Upper lobe of left lung (tissue), 6 donors: Measurements from ENCODE around the gene PTPRZ1. TPM values are rescaled to one million over a fixed set of nuclear protein-coding genes. Genes with fewer than 3 reads are reported as not detected.

Source experiments
- ATAC-seq, 2 donors: fragments of 200-7000 bp; cut with Tn5 transposase; one replicate each; pipeline ENCODE4 v1.9.1; 2022; ENCODE audit warnings: mild to moderate bottlenecking in 2 of 2, moderate library complexity in 2 of 2; ENCODE audit not compliant: low FRiP score in 2 of 2
- DNase-seq, 2 donors: peaks; one replicate each; pipeline ENCODE4 v3.0.0-alpha.2; 2019 to 2020
- H3K27ac ChIP-seq, 4 donors: fragments of 200-600 bp; sonication (generic); one replicate each; pipeline ENCODE4 v1.5.1; 2016 to 2019
- H3K27me3 ChIP-seq, 4 donors: fragments of 200-600 bp; sonication (generic); one replicate each; pipeline ENCODE4 v1.5.1; 2017 to 2019
- H3K36me3 ChIP-seq, 4 donors: fragments of 200-600 bp; sonication (generic); one replicate each; pipeline ENCODE4 v1.5.1; 2016 to 2019
- H3K4me1 ChIP-seq, 4 donors: fragments of 200-600 bp; sonication (generic); one replicate each; pipeline ENCODE4 v1.5.1; 2018 to 2019
- H3K4me3 ChIP-seq, 4 donors: fragments of 200-600 bp; sonication (generic); one replicate each; pipeline ENCODE4 v1.5.1; 2017 to 2019; ENCODE audit warnings: mild to moderate bottlenecking in 2 of 4, moderate library complexity in 1 of 4
- H3K9me3 ChIP-seq, 4 donors: fragments of 200-600 bp; sonication (generic); one replicate each; pipeline ENCODE4 v1.5.1; 2018 to 2019
- CTCF ChIP-seq, 6 experiments: fragments of 450-650 bp in 4 of 6; fragments of 200-600 bp in 2 of 6; sonication (generic) in 2 of 6; IDR thresholded peaks; one replicate each; pipeline ENCODE4 v1.5.1; 2016 to 2019; ENCODE audit warnings: antibody characterized with exemption in 6 of 6
- EP300 ChIP-seq, 4 donors: sonication (generic); formaldehyde crosslinking; IDR thresholded peaks; one replicate each; pipeline ENCODE4 v1.5.1; 2017; ENCODE audit warnings: antibody characterized with exemption in 4 of 4, control low read depth in 2 of 4
- POLR2A ChIP-seq, 4 donors: fragments of 450-650 bp; IDR thresholded peaks; one replicate each; pipeline ENCODE4 v1.5.1; 2016 to 2017; ENCODE audit warnings: antibody characterized with exemption in 4 of 4, mild to moderate bottlenecking in 2 of 4
- POLR2AphosphoS5 ChIP-seq, 2 donors: sonication (generic); formaldehyde crosslinking; IDR thresholded peaks; one replicate each; pipeline ENCODE4 v1.5.1; 2017; ENCODE audit warnings: antibody characterized with exemption in 2 of 2
- WGBS, 2 donors: methylation state at CpG; one replicate each; pipeline ENCODE4 v1.1.5; 2017 to 2018; 5-methylcytosine and 5-hydroxymethylcytosine counted together
- total RNA-seq, 6 donors: library from RNA; depleted of rRNA in 4 of 6; stranded (reverse); fragments of >200 nt in 4 of 6; gene quantifications; one replicate each; pipeline versions ENCODE4 v1.1.0 to v1.2.1, GENCODE V29; 2016 to 2021
- donor health status: DM: no; HTN: no; CAD: no; lungs with moderate emphysema.
- donor health status: DM: no; HTN: yes; CAD: no; lungs with severe emphysema.

PTPRZ1 gene
- total RNA-seq, 6 donors from 2014 or later = 0.57 to 7.2 (median 1.2) TPM

- TF ChIP-seq CTCF (IDR thresholded peaks at IDR 0.05) = no peak
- no peak for TF ChIP-seq POLR2A (IDR thresholded peaks at IDR 0.05)
- TF ChIP-seq POLR2AphosphoS5 (IDR thresholded peaks at IDR 0.05) = no peak
- TF ChIP-seq EP300 (IDR thresholded peaks at IDR 0.05) = no peak
- Histone ChIP-seq H3K4me1 (peaks cover 0 to 22% (median 3%) of the 10 kb centered on the region in 4 donors), H3K36me3 (no peaks in the 10 kb centered on the region), H3K4me3 (no peak overlapping the region), H3K9me3 (no peaks in the 10 kb centered on the region), H3K27ac (no peak overlapping the region), H3K27me3 (peaks cover 0 to 6% (median 0%) of the 10 kb centered on the region in 4 donors)
- ATAC-seq = no peak
- DNase-seq = no peak
Measured at GRCh38 chr7:121871188-121871587, 1.8 kb upstream of the PTPRZ1 start.

- Histone ChIP-seq H3K4me3 (peak overlapping the region; percentile 21 to 54 (median 46)), H3K27me3 (peaks cover 0 to 6% (median 0%) of the 10 kb centered on the region in 4 donors), H3K27ac (no peak overlapping the region), H3K4me1 (peaks cover 0 to 22% (median 3%) of the 10 kb centered on the region in 4 donors), H3K36me3 (no peaks in the 10 kb centered on the region), H3K9me3 (no peaks in the 10 kb centered on the region)
- TF ChIP-seq POLR2AphosphoS5 (IDR thresholded peaks at IDR 0.05) (no peak), CTCF (IDR thresholded peaks at IDR 0.05) (no peak), EP300 (IDR thresholded peaks at IDR 0.05) (no peak), POLR2A (IDR thresholded peaks at IDR 0.05) (no peak)
- peak; percentile 43 to 69 for ATAC-seq
- peak; percentile 20 to 81 for DNase-seq
- WGBS, 2 donors = 2 to 4% methylated on average over 21 to 51 of the region's 51 CpGs
Measured at GRCh38 chr7:121873289-121874194, 581 bp downstream of the PTPRZ1 start.

- Histone ChIP-seq H3K4me3 (peak overlapping the region in 3 of 4 donors; percentile 43 to 54 (median 50)), H3K27me3 (peaks cover 0 to 6% (median 0%) of the 10 kb centered on the region in 4 donors), H3K9me3 (no peaks in the 10 kb centered on the region), H3K36me3 (no peaks in the 10 kb centered on the region), H3K4me1 (peaks cover 0 to 22% (median 3%) of the 10 kb centered on the region in 4 donors), H3K27ac (no peak overlapping the region)
- ATAC-seq = no peak
- WGBS, 2 donors = 17 to 19% methylated on average over 9 of the region's 9 CpGs
- TF ChIP-seq CTCF (IDR thresholded peaks at IDR 0.05) = no peak
- TF ChIP-seq POLR2A (IDR thresholded peaks at IDR 0.05) = no peak
- no peak for TF ChIP-seq EP300 (IDR thresholded peaks at IDR 0.05)
- no peak for TF ChIP-seq POLR2AphosphoS5 (IDR thresholded peaks at IDR 0.05)
- DNase-seq = no peak
Measured at GRCh38 chr7:121874298-121874697, 1.3 kb downstream of the PTPRZ1 start.

- no peak for TF ChIP-seq EP300 (IDR thresholded peaks at IDR 0.05)
- TF ChIP-seq POLR2AphosphoS5 (IDR thresholded peaks at IDR 0.05) = no peak
- TF ChIP-seq CTCF (IDR thresholded peaks at IDR 0.05) = no peak
- TF ChIP-seq POLR2A (IDR thresholded peaks at IDR 0.05) = no peak
- Histone ChIP-seq H3K4me1 (peaks cover 0 to 22% (median 3%) of the 10 kb centered on the region in 4 donors), H3K9me3 (no peaks in the 10 kb centered on the region), H3K4me3 (no peak overlapping the region), H3K36me3 (no peaks in the 10 kb centered on the region), H3K27me3 (peaks cover 0 to 6% (median 0%) of the 10 kb centered on the region in 4 donors), H3K27ac (no peak overlapping the region)
- no peak for DNase-seq
- no peak for ATAC-seq
Measured at GRCh38 chr7:121875203-121875602, 2.2 kb downstream of the PTPRZ1 start.
